ENCODE results near the gene USP8. TPM values are rescaled to one million over a fixed set of nuclear protein-coding genes. Genes with fewer than 3 reads are reported as not detected.
"Not testable (repeated sequence)": the region's sequence is repeated elsewhere in the genome, so short reads cannot be mapped to it uniquely, and the experiment has no call there.

Gene USP8
- 10 to 100 TPM; 27.4 to 57.8 (median 39.1) TPM for polyA plus RNA-seq
- long read RNA-seq, donor 1 = 0 reads
- long read RNA-seq, donor 2, partial matches to known transcripts = 0 of 1 reads
- long read RNA-seq, donor 2, other reads (novel, unspliced or antisense) = 0 of 1 reads
- long read RNA-seq, donor 3, partial matches to known transcripts = 8 of 8 reads
- long read RNA-seq, donor 3, other reads (novel, unspliced or antisense) = 0 of 8 reads
- long read RNA-seq, donor 4 = 0 reads
- long read RNA-seq, donor 5, partial matches to known transcripts = 0 of 1 reads
- long read RNA-seq, donor 5, other reads (novel, unspliced or antisense) = 0 of 1 reads
- long read RNA-seq, donor 6, partial matches to known transcripts = 13 of 13 reads
- long read RNA-seq, donor 6, other reads (novel, unspliced or antisense) = 0 of 13 reads
- long read RNA-seq, donor 7, partial matches to known transcripts = 13 of 14 reads
- long read RNA-seq, donor 7, other reads (novel, unspliced or antisense) = 0 of 14 reads
- long read RNA-seq, donor 8 = 0 reads
- long read RNA-seq, donor 9, partial matches to known transcripts = 0 of 1 reads
- long read RNA-seq, donor 9, other reads (novel, unspliced or antisense) = 0 of 1 reads
- long read RNA-seq, donor 10 = 0 reads

DNA sequence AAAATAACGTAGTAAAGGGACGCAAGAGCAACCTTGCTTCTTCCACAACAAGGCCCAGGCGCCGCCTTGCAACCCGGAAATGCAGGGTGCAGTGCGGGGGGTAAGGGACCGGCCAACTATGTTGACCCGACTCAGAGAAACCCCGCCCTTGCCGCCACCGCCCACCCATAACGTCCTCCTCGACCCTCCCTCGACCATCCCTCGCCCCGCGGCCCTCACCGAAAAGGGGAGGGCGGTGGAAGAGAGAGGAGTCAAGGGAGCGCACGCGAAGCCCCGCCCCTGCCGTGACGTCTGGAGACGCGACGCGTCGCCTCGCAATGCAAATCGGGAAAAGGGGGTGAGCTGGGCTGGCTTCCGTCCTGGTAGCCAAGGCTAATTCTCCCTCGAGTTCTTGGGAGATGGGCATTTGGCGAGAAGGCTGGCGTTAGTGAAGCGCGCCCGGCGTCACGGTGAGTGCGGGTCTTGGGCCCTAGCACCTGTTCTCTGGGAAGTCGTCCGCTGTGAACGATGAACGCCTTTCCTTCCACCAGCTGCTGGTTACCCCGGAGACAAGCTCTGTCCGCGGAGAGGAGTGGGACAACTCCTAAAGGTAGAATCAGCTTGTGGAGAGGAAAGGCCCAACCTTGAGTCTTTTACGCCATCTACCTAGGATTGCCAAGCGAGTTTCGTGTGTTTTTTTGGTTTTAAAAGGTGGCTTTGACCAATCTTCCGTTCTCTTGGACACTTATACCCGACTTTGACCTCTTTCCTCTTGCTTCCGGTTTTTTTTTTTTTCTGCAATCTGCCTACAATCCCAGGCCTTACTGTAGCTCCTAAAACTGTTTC, at the start of gene USP8:
Gene USP8, plus strand, starts transcription at position 340 of the 825 bp plus-strand sequence. CDS start 14,669 bp downstream, outside the sequence.
- Histone ChIP-seq H3K36me3 (ENCODE audit: control insufficient read depth in 3 of 3, insufficient read depth in 2 of 3, low read depth in 1 of 3, low read length in 3 of 3) (peaks cover 0 to 12% (median 0%) of the 10 kb centered on the region in 3 donors), H3K9me3 (ENCODE audit: control insufficient read depth in 2 of 2, insufficient read depth in 1 of 2, low read depth in 1 of 2, low read length in 1 of 2) (no peaks in the 10 kb centered on the region), H3K27me3 (ENCODE audit: control insufficient read depth in 3 of 3, insufficient read depth in 3 of 3, low read length in 3 of 3) (no peaks in the 10 kb centered on the region), H3K4me1 (ENCODE audit: control insufficient read depth in 3 of 3, insufficient read depth in 2 of 3, low read depth in 1 of 3, low read length in 2 of 3) (peaks cover 0 to 2% (median 0%) of the 10 kb centered on the region in 3 donors), H3K27ac (ENCODE audit: low read depth in 1 of 3, low read length in 2 of 3) (peak within 1 kb of the TSS; percentile 87 to 98 (median 93)), H3K4me3 (ENCODE audit: low read depth in 1 of 3, low read length in 3 of 3) (peak within 1 kb of the TSS; percentile 63 to 91 (median 83))
- WGBS, 3 donors = 0% methylated on average over 43 to 55 of the region's 55 CpGs
- DNase-seq (peak; percentile 98 to 99), FAIRE-seq (no peak)

DNA sequence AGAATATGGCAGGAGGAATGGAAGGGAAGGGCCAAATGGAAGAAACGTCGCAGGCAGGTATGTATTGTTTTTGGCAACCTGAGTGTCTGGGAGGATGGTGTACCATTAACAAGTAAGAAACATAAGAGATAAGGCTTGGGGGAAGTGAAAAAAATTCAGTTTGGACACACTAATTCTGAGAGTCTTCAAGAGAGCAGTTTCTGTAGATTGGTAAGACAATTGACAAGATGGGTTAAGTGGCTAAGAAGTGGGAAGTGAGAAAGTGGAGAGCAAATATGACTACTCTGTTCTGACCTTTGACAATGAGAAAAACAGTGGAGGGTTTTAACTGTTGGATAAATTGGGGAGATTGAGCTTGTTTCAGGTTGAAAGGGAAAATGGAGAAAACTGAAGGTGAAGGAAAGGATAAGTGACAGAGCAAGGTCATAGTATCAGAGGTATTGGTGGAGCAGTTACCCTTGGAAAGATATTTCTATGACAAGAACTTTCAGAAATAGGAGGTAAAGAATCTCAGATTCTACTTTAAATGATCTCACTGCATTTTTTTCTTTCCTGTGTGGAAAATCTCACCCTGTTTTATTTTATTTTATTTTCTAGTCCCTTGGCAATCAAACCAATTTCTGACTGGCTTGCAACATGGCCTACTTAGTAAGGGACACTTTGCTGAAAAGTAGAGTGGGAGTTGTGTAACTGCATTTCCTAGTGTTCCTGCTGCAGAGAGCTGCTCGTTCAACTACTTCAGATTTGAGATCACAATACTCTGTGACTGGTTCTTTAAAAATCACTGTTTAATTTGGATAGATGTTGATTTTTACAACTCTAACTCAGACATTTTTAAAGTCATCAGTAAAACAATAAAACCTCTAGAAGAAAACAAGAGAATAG, 46.1 kb upstream of the USP8 start:
- H3K27me3 ChIP-seq (ENCODE audit: control insufficient read depth in 3 of 3, insufficient read depth in 3 of 3, low read length in 3 of 3) = no peaks in the 10 kb centered on the region
- H3K4me1 ChIP-seq (ENCODE audit: control insufficient read depth in 3 of 3, insufficient read depth in 2 of 3, low read depth in 1 of 3, low read length in 2 of 3) = no peaks in the 10 kb centered on the region
- H3K4me3 ChIP-seq (ENCODE audit: low read depth in 1 of 3, low read length in 3 of 3) = no peak overlapping the region
- no peak for DNase-seq
- H3K9me3 ChIP-seq (ENCODE audit: control insufficient read depth in 2 of 2, insufficient read depth in 1 of 2, low read depth in 1 of 2, low read length in 1 of 2) = no peaks in the 10 kb centered on the region
- no peaks in the 10 kb centered on the region for H3K36me3 ChIP-seq (ENCODE audit: control insufficient read depth in 3 of 3, insufficient read depth in 2 of 3, low read depth in 1 of 3, low read length in 3 of 3)
- no peak overlapping the region for H3K27ac ChIP-seq (ENCODE audit: low read depth in 1 of 3, low read length in 2 of 3)
- FAIRE-seq = no peak
- 66 to 77% (median 67%) methylated on average over 3 of the region's 3 CpGs for WGBS, 3 donors

DNA sequence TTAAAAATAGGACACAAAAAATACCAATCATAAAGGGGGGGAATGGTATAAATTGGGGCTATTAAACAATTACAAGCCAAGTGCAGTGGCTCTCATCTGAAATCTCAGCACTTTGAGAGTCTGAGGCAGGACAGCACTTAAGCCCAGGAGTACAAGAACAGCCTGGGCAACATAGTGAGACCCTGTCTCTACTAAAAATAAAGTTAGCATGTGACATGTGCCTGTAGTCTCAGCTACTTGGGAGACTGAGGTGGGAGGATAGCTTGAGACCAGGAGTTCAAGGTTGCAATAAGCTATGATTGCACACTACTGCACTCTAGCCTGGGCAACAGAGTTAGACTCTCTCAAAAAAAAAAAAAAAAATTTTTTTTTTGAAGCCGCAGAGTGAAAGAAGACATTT, 45.4 kb upstream of the USP8 start:
- Histone ChIP-seq H3K27ac (ENCODE audit: low read depth in 1 of 3, low read length in 2 of 3) (no peak overlapping the region), H3K4me1 (ENCODE audit: control insufficient read depth in 3 of 3, insufficient read depth in 2 of 3, low read depth in 1 of 3, low read length in 2 of 3) (no peaks in the 10 kb centered on the region), H3K9me3 (ENCODE audit: control insufficient read depth in 2 of 2, insufficient read depth in 1 of 2, low read depth in 1 of 2, low read length in 1 of 2) (no peaks in the 10 kb centered on the region), H3K36me3 (ENCODE audit: control insufficient read depth in 3 of 3, insufficient read depth in 2 of 3, low read depth in 1 of 3, low read length in 3 of 3) (no peaks in the 10 kb centered on the region), H3K4me3 (ENCODE audit: low read depth in 1 of 3, low read length in 3 of 3) (no peak overlapping the region), H3K27me3 (ENCODE audit: control insufficient read depth in 3 of 3, insufficient read depth in 3 of 3, low read length in 3 of 3) (no peaks in the 10 kb centered on the region)
- FAIRE-seq (no peak), DNase-seq (no peak)
- whole genome bisulfite sequencing, 3 donors = 97 to 100% (median 100%) methylated on average over 1 of the region's 1 CpG

DNA sequence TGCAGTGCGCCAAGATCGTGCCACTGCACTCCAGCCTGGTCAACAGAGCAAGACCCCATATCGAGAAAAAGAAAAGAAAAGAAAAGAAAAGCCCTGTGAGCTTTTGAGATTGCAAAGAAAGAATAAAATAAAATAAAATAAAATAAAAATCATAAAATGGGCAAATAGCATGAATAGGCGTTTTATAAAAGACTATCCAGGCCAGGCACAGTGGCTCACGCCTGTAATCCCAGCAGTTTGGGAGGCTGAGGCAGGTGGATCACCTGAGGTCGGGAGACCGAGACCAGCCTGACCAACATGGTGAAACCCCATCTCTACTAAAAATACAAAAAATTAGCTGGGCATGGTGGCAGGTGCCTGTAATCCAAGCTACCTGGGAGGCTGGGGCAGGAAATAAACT, 44.8 kb upstream of the USP8 start:
- H3K36me3 ChIP-seq (ENCODE audit: control insufficient read depth in 3 of 3, insufficient read depth in 2 of 3, low read depth in 1 of 3, low read length in 3 of 3); H3K4me1 ChIP-seq (ENCODE audit: control insufficient read depth in 3 of 3, insufficient read depth in 2 of 3, low read depth in 1 of 3, low read length in 2 of 3); H3K27ac ChIP-seq (ENCODE audit: low read depth in 1 of 3, low read length in 2 of 3); H3K4me3 ChIP-seq (ENCODE audit: low read depth in 1 of 3, low read length in 3 of 3); H3K27me3 ChIP-seq (ENCODE audit: control insufficient read depth in 3 of 3, insufficient read depth in 3 of 3, low read length in 3 of 3); DNase-seq; FAIRE-seq; H3K9me3 ChIP-seq (ENCODE audit: control insufficient read depth in 2 of 2, insufficient read depth in 1 of 2, low read depth in 1 of 2, low read length in 1 of 2): not testable (repeated sequence)
- WGBS, 3 donors = 93 to 96% (median 95%) methylated on average over 7 of the region's 7 CpGs

DNA sequence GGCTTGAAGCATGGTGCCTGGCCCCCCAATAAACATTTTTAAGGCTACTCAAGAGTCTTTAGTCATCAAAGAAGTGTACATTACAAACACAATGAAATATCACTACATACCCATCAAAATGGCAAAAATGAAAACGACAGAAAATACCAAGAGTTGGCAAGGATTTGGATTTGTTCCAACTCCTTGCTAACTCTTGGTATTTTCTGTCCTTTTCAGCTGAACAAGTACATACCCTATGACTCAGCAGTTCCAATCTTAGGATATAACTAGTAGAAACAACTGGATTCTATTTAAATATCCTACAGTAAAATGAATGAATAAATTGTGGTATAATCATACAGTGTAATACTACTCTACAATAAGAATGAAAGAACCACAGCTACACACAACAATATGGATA, 44.1 kb upstream of the USP8 start:
- Histone ChIP-seq H3K36me3 (ENCODE audit: control insufficient read depth in 3 of 3, insufficient read depth in 2 of 3, low read depth in 1 of 3, low read length in 3 of 3) (no peaks in the 10 kb centered on the region), H3K27ac (ENCODE audit: low read depth in 1 of 3, low read length in 2 of 3) (no peak overlapping the region), H3K9me3 (ENCODE audit: control insufficient read depth in 2 of 2, insufficient read depth in 1 of 2, low read depth in 1 of 2, low read length in 1 of 2) (no peaks in the 10 kb centered on the region), H3K4me1 (ENCODE audit: control insufficient read depth in 3 of 3, insufficient read depth in 2 of 3, low read depth in 1 of 3, low read length in 2 of 3) (no peaks in the 10 kb centered on the region), H3K27me3 (ENCODE audit: control insufficient read depth in 3 of 3, insufficient read depth in 3 of 3, low read length in 3 of 3) (no peaks in the 10 kb centered on the region), H3K4me3 (ENCODE audit: low read depth in 1 of 3, low read length in 3 of 3) (no peak overlapping the region)
- 44 to 89% (median 49%) methylated on average over 1 of the region's 1 CpG for WGBS, 3 donors
- no peak for DNase-seq
- no peak for FAIRE-seq

DNA sequence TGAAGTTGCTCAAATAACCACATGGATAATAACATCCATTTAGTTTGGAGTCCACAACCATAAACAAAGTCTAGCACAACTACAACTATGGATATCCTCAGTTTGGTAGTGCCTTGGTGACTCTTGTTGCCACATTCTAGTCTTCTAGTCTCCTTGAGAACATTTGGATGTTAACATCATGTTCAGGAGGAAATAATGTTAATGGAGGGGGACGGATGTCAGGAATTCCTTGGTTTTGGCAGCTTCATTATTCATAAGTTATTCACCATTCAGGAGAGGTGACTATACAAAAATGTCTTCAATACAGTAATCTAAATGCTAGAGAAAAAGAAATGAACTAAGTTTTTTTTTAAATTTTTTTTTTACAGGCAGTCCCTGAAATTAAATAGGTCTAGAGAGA, 42.8 kb upstream of the USP8 start:
- H3K9me3 ChIP-seq (ENCODE audit: control insufficient read depth in 2 of 2, insufficient read depth in 1 of 2, low read depth in 1 of 2, low read length in 1 of 2) = no peaks in the 10 kb centered on the region
- no peaks in the 10 kb centered on the region for H3K36me3 ChIP-seq (ENCODE audit: control insufficient read depth in 3 of 3, insufficient read depth in 2 of 3, low read depth in 1 of 3, low read length in 3 of 3)
- WGBS, 3 donors = 60 to 79% (median 70%) methylated on average over 1 of the region's 1 CpG
- no peak for FAIRE-seq
- H3K27me3 ChIP-seq (ENCODE audit: control insufficient read depth in 3 of 3, insufficient read depth in 3 of 3, low read length in 3 of 3) = no peaks in the 10 kb centered on the region
- H3K4me1 ChIP-seq (ENCODE audit: control insufficient read depth in 3 of 3, insufficient read depth in 2 of 3, low read depth in 1 of 3, low read length in 2 of 3) = no peaks in the 10 kb centered on the region
- no peak for DNase-seq
- H3K4me3 ChIP-seq (ENCODE audit: low read depth in 1 of 3, low read length in 3 of 3) = no peak overlapping the region
- no peak overlapping the region for H3K27ac ChIP-seq (ENCODE audit: low read depth in 1 of 3, low read length in 2 of 3)

DNA sequence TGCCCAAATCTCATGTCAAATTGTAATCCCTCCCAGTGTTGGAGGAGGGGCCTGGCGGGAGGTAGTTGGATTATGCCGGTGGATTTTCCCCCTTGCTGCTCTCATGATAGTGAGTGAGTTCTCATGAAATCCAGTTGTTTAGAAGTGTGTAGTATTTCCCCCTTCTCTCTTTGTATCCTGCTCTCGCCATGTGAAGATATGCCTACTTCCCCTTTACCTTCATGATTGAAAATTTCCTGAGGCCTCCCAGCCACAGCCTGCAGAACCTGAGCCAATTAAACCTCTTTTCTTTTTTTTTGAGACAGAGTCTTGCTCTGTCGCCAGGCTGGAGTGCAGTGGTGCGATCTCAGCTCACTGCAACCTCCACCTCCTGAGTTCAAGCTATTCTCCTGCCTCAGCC, 41.8 kb upstream of the USP8 start:
- not testable (repeated sequence) for H3K36me3 ChIP-seq (ENCODE audit: control insufficient read depth in 3 of 3, insufficient read depth in 2 of 3, low read depth in 1 of 3, low read length in 3 of 3); H3K27ac ChIP-seq (ENCODE audit: low read depth in 1 of 3, low read length in 2 of 3); FAIRE-seq; DNase-seq; H3K4me1 ChIP-seq (ENCODE audit: control insufficient read depth in 3 of 3, insufficient read depth in 2 of 3, low read depth in 1 of 3, low read length in 2 of 3); H3K27me3 ChIP-seq (ENCODE audit: control insufficient read depth in 3 of 3, insufficient read depth in 3 of 3, low read length in 3 of 3); H3K4me3 ChIP-seq (ENCODE audit: low read depth in 1 of 3, low read length in 3 of 3); H3K9me3 ChIP-seq (ENCODE audit: control insufficient read depth in 2 of 2, insufficient read depth in 1 of 2, low read depth in 1 of 2, low read length in 1 of 2)
- 77 to 90% (median 85%) methylated on average over 5 of the region's 5 CpGs for WGBS, 3 donors

Data from small intestine (tissue), 16 donors.